NB4 (cell line): ENCODE results near the gene TECTB.

ENCODE experiments used
- DNase-seq: peaks from one replicate; pipeline ENCODE4 v3.0.0; 2010; ENCODE audit warnings: low read depth
- H3K4me3 ChIP-seq: one replicate; pipeline ENCODE4 v1.5.1; 2011; ENCODE audit warnings: mild to moderate bottlenecking, low read depth, low read length, moderate library complexity
- MYC ChIP-seq: IDR thresholded peaks from 2 replicates; pipeline ENCODE4 v1.6.1; 2011; ENCODE audit warnings: low read depth, low read length
- POLR2A ChIP-seq: IDR thresholded peaks from 2 replicates; pipeline ENCODE4 v1.6.1; 2011; ENCODE audit warnings: mild to moderate bottlenecking; ENCODE audit not compliant: insufficient read length; ENCODE audit errors: extremely low read depth
- TF ChIP-seq, protein P1 (sequence below): IDR thresholded peaks from 2 replicates; pipeline ENCODE4 v1.6.1; 2011; ENCODE audit warnings: low read depth, low read length
- TF ChIP-seq, protein P2 (sequence below): IDR thresholded peaks from one replicate; pipeline ENCODE4 v1.5.1; 2012; ENCODE audit warnings: low read depth, low read length

The TECTB gene

DNA sequence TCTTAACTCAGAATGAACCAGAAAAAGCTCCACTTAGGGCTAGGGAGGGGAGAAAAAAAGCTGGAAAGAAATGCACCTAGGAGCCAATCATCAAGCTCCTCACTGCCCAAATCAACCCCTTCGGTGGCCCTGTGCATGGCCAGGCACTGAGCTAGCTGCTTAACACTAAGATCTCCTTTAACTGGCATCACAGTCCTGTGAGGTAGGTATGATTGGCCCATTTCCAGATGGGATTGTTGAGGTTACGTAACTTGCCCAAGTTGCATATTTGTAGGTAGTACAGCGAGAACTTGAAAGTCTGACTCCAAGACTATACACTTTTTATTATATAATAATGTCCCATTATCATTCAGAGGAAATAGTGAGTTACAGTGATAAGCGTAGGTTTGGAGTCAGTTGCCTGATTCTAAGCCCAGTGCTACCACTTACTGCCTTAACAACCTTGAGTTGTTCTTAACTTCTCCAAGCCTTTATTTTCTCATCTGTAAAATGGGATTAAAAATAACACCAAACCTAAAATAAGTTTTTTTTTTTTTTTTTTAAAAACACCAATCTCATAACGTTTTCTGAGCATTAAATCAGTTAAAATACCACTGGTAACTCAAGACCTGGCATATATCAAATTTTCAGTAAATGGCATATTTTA is 53.5 kb downstream of the TECTB start:
- TF ChIP-seq, protein P1, sequence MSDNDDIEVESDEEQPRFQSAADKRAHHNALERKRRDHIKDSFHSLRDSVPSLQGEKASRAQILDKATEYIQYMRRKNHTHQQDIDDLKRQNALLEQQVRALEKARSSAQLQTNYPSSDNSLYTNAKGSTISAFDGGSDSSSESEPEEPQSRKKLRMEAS, result no peak
- TF ChIP-seq, protein P2, sequence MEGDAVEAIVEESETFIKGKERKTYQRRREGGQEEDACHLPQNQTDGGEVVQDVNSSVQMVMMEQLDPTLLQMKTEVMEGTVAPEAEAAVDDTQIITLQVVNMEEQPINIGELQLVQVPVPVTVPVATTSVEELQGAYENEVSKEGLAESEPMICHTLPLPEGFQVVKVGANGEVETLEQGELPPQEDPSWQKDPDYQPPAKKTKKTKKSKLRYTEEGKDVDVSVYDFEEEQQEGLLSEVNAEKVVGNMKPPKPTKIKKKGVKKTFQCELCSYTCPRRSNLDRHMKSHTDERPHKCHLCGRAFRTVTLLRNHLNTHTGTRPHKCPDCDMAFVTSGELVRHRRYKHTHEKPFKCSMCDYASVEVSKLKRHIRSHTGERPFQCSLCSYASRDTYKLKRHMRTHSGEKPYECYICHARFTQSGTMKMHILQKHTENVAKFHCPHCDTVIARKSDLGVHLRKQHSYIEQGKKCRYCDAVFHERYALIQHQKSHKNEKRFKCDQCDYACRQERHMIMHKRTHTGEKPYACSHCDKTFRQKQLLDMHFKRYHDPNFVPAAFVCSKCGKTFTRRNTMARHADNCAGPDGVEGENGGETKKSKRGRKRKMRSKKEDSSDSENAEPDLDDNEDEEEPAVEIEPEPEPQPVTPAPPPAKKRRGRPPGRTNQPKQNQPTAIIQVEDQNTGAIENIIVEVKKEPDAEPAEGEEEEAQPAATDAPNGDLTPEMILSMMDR, result no peak
- TF ChIP-seq MYC (no peak), POLR2A (no peak)
- no peak for DNase-seq
- no peak overlapping the region for H3K4me3 ChIP-seq

DNA sequence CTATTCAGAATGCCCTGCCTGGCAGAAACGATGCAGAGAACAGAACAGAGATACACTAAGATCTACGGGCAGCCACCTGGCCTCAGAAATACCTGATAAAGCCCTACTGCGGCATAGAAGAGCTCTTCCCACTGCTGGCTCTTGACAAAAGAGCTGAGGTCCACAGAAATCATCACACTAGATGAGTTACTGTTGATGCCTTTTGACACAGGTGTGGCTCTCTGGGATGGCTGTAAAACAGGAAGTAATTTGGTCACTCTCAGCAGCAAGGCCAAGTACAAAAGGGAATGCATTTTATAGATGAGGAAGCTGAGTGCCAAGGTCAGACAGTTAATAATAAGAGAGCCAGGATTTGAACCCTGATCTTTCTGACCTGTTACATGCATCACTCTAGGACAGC is 55.8 kb downstream of the TECTB start:
- H3K4me3 ChIP-seq, result no peak overlapping the region
- peak; percentile 10 for DNase-seq
- no peak for TF ChIP-seq MYC
- TF ChIP-seq, protein P1, result no peak
- TF ChIP-seq POLR2A, result no peak
- TF ChIP-seq, protein P2, result no peak

DNA sequence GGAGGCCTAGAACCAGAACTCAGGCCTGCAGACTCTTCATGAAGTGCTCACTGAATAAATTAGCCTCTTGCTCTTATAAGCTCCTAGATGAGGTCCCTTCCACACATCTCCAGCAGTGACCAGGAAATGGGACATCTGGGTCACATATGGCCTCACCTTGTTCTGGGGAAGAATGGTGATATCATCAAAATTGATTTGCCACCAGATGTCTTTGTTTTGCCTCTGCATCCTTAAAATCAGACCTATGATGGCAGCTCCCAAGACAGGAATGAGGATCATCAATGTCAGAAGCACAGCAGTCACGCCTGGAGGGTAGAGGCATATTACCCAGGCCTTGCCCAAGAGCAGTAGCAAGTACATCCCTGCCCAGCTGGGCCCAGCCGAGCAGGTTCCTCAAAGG is 57.4 kb downstream of the TECTB start:
- no peak for DNase-seq
- TF ChIP-seq, protein P1, result no peak
- TF ChIP-seq, protein P2, result no peak
- TF ChIP-seq MYC (no peak), POLR2A (no peak)
- no peak overlapping the region for H3K4me3 ChIP-seq

DNA sequence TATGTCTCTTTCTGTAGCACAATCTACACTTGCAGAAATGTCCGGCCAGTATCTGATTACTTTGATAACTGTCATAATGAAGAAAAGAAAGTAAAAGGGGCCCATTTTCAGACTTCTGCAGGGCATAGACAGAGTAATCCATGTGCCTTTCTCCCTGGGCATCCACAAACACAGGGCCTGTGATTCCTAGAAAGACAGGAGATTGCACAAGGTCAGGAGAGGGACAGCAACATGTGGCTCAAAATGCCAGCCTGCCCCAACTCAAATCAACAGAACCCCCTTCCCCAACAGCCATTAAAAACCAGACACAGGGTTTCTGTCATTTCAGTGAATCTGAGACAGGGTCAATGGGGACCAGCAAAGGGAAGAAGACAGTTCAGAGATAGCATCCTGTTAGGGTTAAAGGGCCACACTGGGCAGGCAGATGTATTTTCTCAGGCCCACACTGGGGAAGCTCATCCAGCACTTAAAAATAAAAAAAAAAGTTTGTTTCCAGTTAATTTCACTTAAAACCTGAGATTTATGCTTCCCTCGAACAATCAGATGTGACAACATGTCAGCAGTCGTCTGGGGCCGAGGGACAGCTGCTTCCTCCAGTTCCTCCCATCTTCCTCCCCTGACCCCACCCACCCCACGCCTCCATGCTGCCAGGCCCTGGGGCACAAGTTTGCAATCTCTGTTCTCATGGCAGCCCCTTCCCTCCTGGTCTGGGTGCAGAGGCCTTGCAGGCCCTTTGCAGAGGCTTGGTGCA is 60.0 kb downstream of the TECTB start:
- TF ChIP-seq, protein P1, result no peak
- no peak for TF ChIP-seq POLR2A
- H3K4me3 ChIP-seq, result no peak overlapping the region
- no peak for DNase-seq

DNA sequence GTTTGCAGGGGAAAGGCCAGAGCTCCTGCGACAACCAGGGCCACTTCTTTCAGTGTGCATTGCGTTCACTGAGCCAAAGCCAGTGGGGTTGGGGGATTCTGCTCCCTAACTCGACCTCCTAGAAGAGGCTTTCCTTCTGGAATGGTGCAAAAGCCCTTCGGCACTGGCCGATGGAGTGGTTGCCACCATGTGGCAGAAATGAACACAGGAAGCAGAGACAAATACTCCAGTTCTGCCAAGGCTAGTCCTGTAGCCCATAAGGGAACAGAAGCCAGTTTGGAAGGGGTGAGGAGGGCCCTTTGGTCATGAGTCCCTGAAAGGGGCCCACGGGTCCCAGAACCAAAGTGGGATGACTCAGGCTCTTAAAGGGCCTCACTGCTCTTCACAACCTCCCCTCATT is 61.1 kb downstream of the TECTB start:
- no peak for DNase-seq
- no peak for TF ChIP-seq MYC
- TF ChIP-seq, protein P2, result no peak
- TF ChIP-seq POLR2A, result no peak
- TF ChIP-seq, protein P1, result no peak
- no peak overlapping the region for H3K4me3 ChIP-seq

DNA sequence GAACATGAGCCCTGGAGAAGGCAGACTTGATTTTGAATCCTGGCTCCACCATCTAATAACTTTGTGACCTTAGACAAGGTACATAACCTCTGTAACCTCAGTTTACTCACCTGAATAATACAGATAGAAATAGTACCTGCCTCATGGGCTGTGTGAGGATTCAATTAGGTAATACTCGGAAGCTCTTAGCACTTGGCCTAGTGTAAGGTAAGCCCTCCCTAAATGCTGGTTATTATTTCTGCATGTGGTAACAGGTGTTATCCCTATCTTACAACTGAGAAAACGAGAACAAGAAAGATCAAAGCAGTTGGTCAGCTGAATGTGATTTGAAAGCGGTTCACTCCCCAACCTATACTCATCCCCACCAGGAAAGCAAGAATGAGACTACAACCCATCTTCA is 62.0 kb downstream of the TECTB start:
- H3K4me3 ChIP-seq, result no peak overlapping the region
- DNase-seq, result no peak
- TF ChIP-seq, protein P2, result no peak
- TF ChIP-seq POLR2A (no peak), MYC (no peak)
- TF ChIP-seq, protein P1, result no peak
